HG03469 (cell line): ENCODE measurements around the gene TCEAL3.
A peak's percentile ranks its signal among the peaks of the same experiment; 100 is the strongest.
"Not testable (repeated sequence)": the region's sequence is repeated elsewhere in the genome, so short reads cannot be mapped to it uniquely, and the experiment has no call there.

Source experiments
- ATAC-seq: cut with Tn5 transposase; IDR thresholded peaks from one replicate; pipeline ENCODE4 v1.9.1; 2021; ENCODE audit warnings: mild to moderate bottlenecking, moderate library complexity, moderate number of reproducible peaks; ENCODE audit not compliant: unreplicated experiment

TCEAL3 gene

GRCh38 chrX:103624111-103624510 is 16.3 kb downstream of the TCEAL3 start:
- no peak for ATAC-seq

GRCh38 chrX:103626855-103627254 is 19.1 kb downstream of the TCEAL3 start:
- no peak for ATAC-seq

GRCh38 chrX:103628386-103629317 is 20.9 kb downstream of the TCEAL3 start, which contains the start of gene TCEAL1:
TCEAL1 (plus strand) TSS chrX:103628975; CDS start chrX:103629917, 942 bp downstream.
- peak; percentile 80 for ATAC-seq

DNA sequence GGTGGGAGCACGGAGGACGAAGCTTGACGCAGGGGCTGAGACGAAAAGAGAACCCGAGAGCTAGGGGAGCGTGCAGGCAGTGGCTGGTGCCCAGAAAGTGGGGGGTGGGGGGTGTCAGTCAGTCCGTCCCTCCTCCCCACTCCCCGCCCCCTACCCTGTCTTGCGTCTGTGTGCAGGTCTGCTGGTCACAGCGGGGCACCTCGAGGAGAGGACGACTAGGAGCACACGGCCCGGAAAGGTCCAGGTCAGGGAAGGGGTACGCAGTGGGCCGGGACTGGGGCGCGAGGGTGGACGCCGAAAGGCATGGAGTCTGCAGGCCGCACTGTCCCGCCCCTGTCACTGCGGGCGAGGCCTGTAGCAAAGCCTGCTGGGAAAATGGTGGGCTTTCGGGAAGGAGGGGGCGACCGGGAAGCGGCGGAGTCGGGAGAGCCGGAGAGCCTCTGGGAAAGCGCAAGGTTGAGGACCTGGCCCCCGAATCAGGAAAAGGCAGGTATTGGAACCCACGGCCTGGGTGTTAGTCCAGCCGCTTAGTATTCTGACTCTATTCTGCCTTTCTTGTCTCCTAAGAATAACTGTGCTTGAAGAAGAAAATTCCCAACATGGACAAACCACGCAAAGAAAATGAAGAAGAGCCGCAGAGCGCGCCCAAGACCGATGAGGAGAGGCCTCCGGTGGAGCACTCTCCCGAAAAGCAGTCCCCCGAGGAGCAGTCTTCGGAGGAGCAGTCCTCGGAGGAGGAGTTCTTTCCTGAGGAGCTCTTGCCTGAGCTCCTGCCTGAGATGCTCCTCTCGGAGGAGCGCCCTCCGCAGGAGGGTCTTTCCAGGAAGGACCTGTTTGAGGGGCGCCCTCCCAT is 21.8 kb downstream of the TCEAL3 start:
- ATAC-seq = peak; percentile 1

DNA sequence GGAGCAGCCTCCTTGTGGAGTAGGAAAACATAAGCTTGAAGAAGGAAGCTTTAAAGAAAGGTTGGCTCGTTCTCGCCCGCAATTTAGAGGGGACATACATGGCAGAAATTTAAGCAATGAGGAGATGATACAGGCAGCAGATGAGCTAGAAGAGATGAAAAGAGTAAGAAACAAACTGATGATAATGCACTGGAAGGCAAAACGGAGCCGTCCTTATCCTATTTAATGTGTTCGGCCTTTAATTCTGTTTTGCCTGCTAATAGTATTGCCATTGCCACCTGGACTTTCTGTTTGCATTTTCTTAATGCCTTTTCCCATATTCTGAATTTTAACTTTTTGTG is 22.4 kb downstream of the TCEAL3 start:
- no peak for ATAC-seq

- ATAC-seq = no peak
Measured at GRCh38 chrX:103631145-103631544, 23.4 kb downstream of the TCEAL3 start.

GRCh38 chrX:103635436-103635835 is 27.7 kb downstream of the TCEAL3 start:
- no peak for ATAC-seq

- ATAC-seq = no peak
Measured at GRCh38 chrX:103637604-103638338, 30.0 kb downstream of the TCEAL3 start.

- not testable (repeated sequence) for ATAC-seq
Measured at GRCh38 chrX:103638479-103639346, 30.9 kb downstream of the TCEAL3 start.

DNA sequence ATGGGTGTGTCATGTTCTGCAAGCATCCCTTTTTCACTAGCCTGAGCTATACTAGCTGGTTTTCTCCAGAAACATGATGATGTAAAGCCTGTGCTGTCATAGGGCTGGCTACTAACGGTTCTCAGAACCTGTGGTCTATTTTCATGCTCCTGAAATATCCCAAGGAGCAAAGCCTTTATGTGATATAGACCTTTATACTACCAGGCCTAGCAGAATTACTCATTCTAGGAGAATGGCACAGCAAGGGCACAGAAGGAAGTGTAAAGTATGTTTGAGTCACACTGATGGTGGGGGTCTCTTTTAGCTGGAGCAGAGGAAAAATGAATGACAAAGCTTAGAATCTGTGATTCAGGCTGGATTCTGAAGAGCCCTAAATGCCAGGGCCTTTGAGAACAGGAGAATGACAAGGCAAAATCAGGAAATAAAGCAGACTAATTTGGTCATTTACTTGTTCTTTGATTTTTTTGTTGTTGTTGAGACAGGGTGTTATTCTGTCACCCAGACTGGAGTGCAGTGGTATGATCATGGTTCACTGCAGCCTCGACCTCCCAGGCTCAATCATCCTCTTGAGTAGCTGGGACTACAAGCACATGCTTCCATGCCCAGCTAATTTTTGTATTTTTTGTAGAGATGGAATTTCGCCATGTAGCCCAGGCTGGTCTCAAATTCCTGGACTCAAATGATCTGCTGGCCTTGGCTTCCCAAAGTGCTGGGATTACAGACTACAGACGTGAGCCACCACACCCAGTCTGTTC is 32.8 kb downstream of the TCEAL3 start:
- no peak for ATAC-seq

DNA sequence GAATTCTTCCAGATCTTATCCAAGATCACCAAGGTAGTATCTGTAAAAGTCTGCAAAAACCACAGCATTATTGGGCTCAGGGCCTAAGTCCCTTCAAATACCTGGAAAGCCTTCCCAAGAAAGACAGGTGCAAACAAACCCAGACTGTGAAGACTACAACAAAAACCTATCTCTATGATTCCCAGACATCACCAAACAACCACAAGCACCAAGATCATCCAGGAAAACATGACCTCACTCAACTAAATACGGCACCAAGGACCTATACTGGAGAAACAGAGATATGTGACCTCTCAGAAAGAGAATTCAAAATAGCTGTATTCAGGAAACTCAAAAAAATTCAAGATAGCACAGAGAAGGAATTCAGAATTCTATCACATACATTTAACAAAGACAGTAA is 36.4 kb downstream of the TCEAL3 start:
- no peak for ATAC-seq

- ATAC-seq = no peak
Measured at GRCh38 chrX:103647630-103648029, 39.9 kb downstream of the TCEAL3 start.

- no peak for ATAC-seq
Measured at GRCh38 chrX:103651151-103651773, 43.5 kb downstream of the TCEAL3 start.

- not testable (repeated sequence) for ATAC-seq
Measured at GRCh38 chrX:103655230-103656000, 47.7 kb downstream of the TCEAL3 start.

DNA sequence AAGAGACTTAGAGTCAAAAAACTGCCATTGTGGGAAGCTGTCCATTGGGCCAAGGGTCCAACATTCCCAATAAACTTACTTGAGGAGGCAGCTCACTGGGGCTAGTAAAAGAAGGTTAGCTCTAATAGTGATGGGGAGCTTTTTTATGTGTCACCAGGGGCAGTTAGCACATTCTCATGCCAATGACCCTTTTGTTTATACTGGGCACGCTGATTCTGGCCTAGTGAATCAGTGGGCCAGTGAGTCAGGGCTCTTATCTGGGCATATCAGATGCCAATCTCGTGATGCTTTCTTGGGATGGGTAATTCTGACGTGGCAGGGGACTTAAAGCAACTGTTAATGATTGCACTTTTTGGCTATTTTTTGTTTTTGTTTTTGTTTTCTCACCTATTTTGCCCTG is 48.9 kb downstream of the TCEAL3 start:
- ATAC-seq = no peak

GRCh38 chrX:103657066-103657465 is 49.3 kb downstream of the TCEAL3 start:
- ATAC-seq = not testable (repeated sequence)

DNA sequence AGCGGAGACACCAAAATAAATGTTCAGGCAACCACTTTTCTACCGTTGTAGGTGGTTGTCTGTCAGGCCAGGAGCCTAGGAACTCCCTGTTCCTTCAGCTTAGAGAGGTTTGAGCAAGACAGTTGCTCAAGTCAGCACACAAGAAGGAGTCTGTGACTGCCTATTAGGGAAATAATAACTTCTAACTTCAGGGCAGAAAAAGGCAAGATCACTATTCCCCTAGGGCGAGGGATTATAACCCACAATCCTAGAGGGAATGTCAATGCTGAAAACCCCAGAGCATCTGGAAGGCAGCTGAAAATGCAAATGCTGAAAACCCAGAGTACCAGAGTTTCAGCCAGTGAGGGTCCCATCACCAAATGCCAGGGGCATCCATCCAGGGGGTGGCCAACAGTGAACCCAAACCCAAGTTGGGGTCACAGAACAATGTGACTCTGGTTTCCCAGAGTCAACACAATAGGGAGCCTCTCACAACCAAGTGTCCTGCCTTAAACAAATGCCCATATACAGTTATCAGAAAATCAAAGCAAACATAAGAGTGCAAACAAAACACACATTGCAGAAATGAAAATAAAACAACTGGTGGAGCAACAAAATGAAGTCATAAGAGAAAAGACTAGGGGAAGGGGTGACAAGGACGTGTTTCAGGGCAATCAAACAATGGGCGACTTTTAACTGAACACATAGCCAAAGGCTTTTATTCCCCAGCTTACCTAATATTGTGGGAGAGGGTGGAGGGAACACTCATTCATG is 51.1 kb downstream of the TCEAL3 start:
- no peak for ATAC-seq
